HepG2 (cell line): ENCODE data around the gene FASTKD1. TPM values are rescaled to one million over a fixed set of nuclear protein-coding genes. Genes with fewer than 3 reads are reported as not detected.

Experiments
- ATAC-seq: fragments of 200-7000 bp; cut with Tn5 transposase; 3 replicates; pipeline ENCODE4 v1.9.1; 2020; ENCODE audit warnings: mild to moderate bottlenecking, moderate library complexity
- BruUV-seq: library from RNA; stranded (reverse); fragments of 400-500 nt; replicated peaks from 2 replicates; lab custom pipeline; 2021; lab: Mats Ljungman, UMichigan
- CTCF ChIA-PET: fragments of 300-600 bp; formaldehyde crosslinking; extraction: SDS; loops from one replicate; lab custom pipeline; 2021; ENCODE audit warnings: low total read pairs, inconsistent platforms, low intra/inter-chr PET ratio; lab: Yijun Ruan, JAX
- POLR2A ChIA-PET: fragments of 350-600 bp; sonication (Branson Sonifier 250); formaldehyde crosslinking; loops from one replicate; lab custom pipeline; 2020; ENCODE audit warnings: antibody characterized with exemption, inconsistent platforms; lab: Yijun Ruan, JAX
- DNase-seq: peaks from one replicate; pipeline ENCODE4 v3.0.0-alpha.2; 2015; ENCODE audit warnings: low spot score
- FAIRE-seq: peaks from 3 replicates; lab custom pipeline; 2011; peaks lifted over from hg19 to GRCh38; lab: Jason Lieb, UNC
- H2AFZ ChIP-seq: one replicate; pipeline ENCODE4 v1.6.1; 2011; ENCODE audit warnings: low read length, inconsistent platforms
- H3K27ac ChIP-seq: fragments of 300-600 bp; 3 replicates; pipeline ENCODE4 v1.8.0; 2011; ENCODE audit warnings: mixed run types, mild to moderate bottlenecking, mixed read lengths, low read length, inconsistent platforms; ENCODE audit not compliant: insufficient read depth; ENCODE audit errors: extremely low read length
- H3K27me3 ChIP-seq, 2 experiments: fragments of 200-600 bp in 1 of 2; 2 replicates in 1 of 2; 3 replicates in 1 of 2; pipeline versions ENCODE4 v1.6.0 to v1.8.0; 2011; ENCODE audit warnings: low read length in 2 of 2, mild to moderate bottlenecking in 2 of 2, moderate library complexity in 2 of 2, inconsistent platforms in 1 of 2; ENCODE audit not compliant: insufficient read depth in 2 of 2, control insufficient read depth in 1 of 2
- H3K36me3 ChIP-seq, 2 experiments: fragments of 200-600 bp in 1 of 2; replicated peaks in 1 of 2; 2 replicates in 1 of 2; 3 replicates in 1 of 2; pipeline versions ENCODE4 v1.5.1 to v1.8.0; 2011; ENCODE audit warnings: low read length in 2 of 2, inconsistent platforms in 1 of 2; ENCODE audit not compliant: insufficient read depth in 2 of 2, control insufficient read depth in 1 of 2
- H3K4me1 ChIP-seq: 2 replicates; pipeline ENCODE4 v1.5.1; 2012; ENCODE audit warnings: low read length, inconsistent platforms; ENCODE audit not compliant: insufficient read depth
- H3K4me2 ChIP-seq: 2 replicates; pipeline ENCODE4 v1.6.0; 2011; ENCODE audit warnings: low read depth, low read length, inconsistent platforms
- H3K4me3 ChIP-seq, 3 experiments: fragments of 200-600 bp in 1 of 3; sonication (generic), shearing (Covaris generic) in 1 of 3; replicated peaks in 1 of 3; 2 replicates each; pipeline ENCODE4 v1.5.1; 2011 to 2016; ENCODE audit warnings: low read length in 3 of 3, inconsistent platforms in 2 of 3, low read depth in 2 of 3, mild to moderate bottlenecking in 2 of 3, control low read depth in 1 of 3, mixed read lengths in 1 of 3; ENCODE audit not compliant: insufficient read depth in 1 of 3
- H3K79me2 ChIP-seq: one replicate; pipeline ENCODE4 v1.6.1; 2011; ENCODE audit warnings: low read length, inconsistent platforms; ENCODE audit not compliant: insufficient read depth
- H3K9ac ChIP-seq: 2 replicates; pipeline ENCODE4 v1.6.0; 2011; ENCODE audit warnings: mild to moderate bottlenecking, low read depth, low read length, inconsistent platforms; ENCODE audit not compliant: insufficient read depth
- H3K9me3 ChIP-seq: 2 replicates; pipeline ENCODE4 v1.5.1; 2012; ENCODE audit warnings: mild to moderate bottlenecking, low read length
- H4K20me1 ChIP-seq: 2 replicates; pipeline ENCODE4 v1.6.0; 2011; ENCODE audit warnings: inconsistent platforms, mild to moderate bottlenecking, low read length, moderate library complexity; ENCODE audit not compliant: insufficient read depth
- BORCS8-MEF2B ChIP-seq: sonication (generic); formaldehyde crosslinking; IDR thresholded peaks from 2 replicates; pipeline ENCODE4 v1.8.0; 2022; ENCODE audit warnings: mild to moderate bottlenecking, missing genetic modification reagents
- CEBPB ChIP-seq: IDR thresholded peaks from 2 replicates; pipeline ENCODE4 v1.6.1; 2011; ENCODE audit warnings: low read depth, low read length, improper control_type of control experiment, borderline replicate concordance
- MED8 ChIP-seq: sonication (generic); formaldehyde crosslinking; IDR thresholded peaks from 2 replicates; pipeline ENCODE4 v1.8.1; 2023; ENCODE audit warnings: mild to moderate bottlenecking, missing genetic modification reagents; ENCODE audit not compliant: insufficient replicate concordance
- PRDM10 ChIP-seq: sonication (generic); formaldehyde crosslinking; IDR thresholded peaks from 2 replicates; pipeline ENCODE4 v1.4.0; 2020; ENCODE audit warnings: low read depth, missing genetic modification reagents
- SNRNP70 ChIP-seq: fragments of 200-400 bp; formaldehyde crosslinking; IDR thresholded peaks from 2 replicates; pipeline ENCODE4 v1.6.1; 2017; ENCODE audit warnings: mild to moderate bottlenecking, low read depth, low read length, moderate library complexity
- TBL1XR1 ChIP-seq: fragments of 150-350 bp; IDR thresholded peaks from 2 replicates; pipeline ENCODE4 v1.6.1; 2014; ENCODE audit warnings: borderline replicate concordance, low read length; ENCODE audit not compliant: partially characterized antibody
- ZNF234 ChIP-seq: sonication (generic); formaldehyde crosslinking; conservative IDR thresholded peaks from 2 replicates; pipeline ENCODE4 v1.5.1; 2020; ENCODE audit warnings: mild to moderate bottlenecking, missing genetic modification reagents
- ZNF317 ChIP-seq: sonication (generic); formaldehyde crosslinking; IDR thresholded peaks from 2 replicates; pipeline ENCODE4 v1.5.0; 2020; ENCODE audit warnings: mild to moderate bottlenecking, missing genetic modification reagents
- ZNF629 ChIP-seq: sonication (generic); formaldehyde crosslinking; conservative IDR thresholded peaks from 2 replicates; pipeline ENCODE4 v1.5.0; 2020; ENCODE audit warnings: missing genetic modification reagents
- ZNF839 ChIP-seq: sonication (generic); formaldehyde crosslinking; IDR thresholded peaks from 2 replicates; pipeline ENCODE4 v1.4.0; 2020; ENCODE audit warnings: missing genetic modification reagents, mild to moderate bottlenecking, borderline replicate concordance
- WGBS: methylation state at CpG from one replicate; pipeline ENCODE4 v1.1.6; 2017; ENCODE audit warnings: low lambda C conversion rate; 5-methylcytosine and 5-hydroxymethylcytosine counted together
- in situ Hi-C: cut with HindIII; loops from 2 replicates; pipeline ENCODE4 v1.10.0; 2017; ENCODE audit warnings: low pct_unique_long_range_greater_than_20kb; ENCODE audit not compliant: extremely low pct_ligation_motif_present
- intact Hi-C: fragments of 100-400 bp; cut with micrococcal nuclease; formaldehyde crosslinking; loops from one replicate; pipeline ENCODE4 v1.10.0; 2022; ENCODE audit not compliant: unreplicated experiment
- polyA plus RNA-seq, 8 experiments: library from polyadenylated mRNA; depleted of rRNA in 3 of 8; stranded (reverse) in 7 of 8; unstranded in 1 of 8; fragments of >200 nt; fragmentation: Illumina TruSeq in 4 of 8; extraction: Trizol in 4 of 8; gene quantifications; 2 replicates each; pipeline versions ENCODE4 v1.2.1 to v1.2.3, GENCODE V29; 2011 to 2016; ENCODE audit warnings: low read depth in 4 of 8, missing spikeins in 1 of 8, mixed read lengths in 1 of 8; ENCODE audit not compliant: insufficient read depth in 1 of 8
- total RNA-seq, 5 experiments: library from RNA; depleted of rRNA; stranded (reverse); fragments of >200 nt; fragmentation: Illumina TruSeq; extraction: Trizol; gene quantifications; 2 replicates each; pipeline ENCODE4 v1.2.3, GENCODE V29; 2016; ENCODE audit warnings: low read depth in 1 of 5
- TF ChIP-seq, protein P1 (sequence below): sonication (generic); formaldehyde crosslinking; IDR thresholded peaks from 2 replicates; pipeline ENCODE4 v1.4.0; 2020; ENCODE audit warnings: mild to moderate bottlenecking, missing genetic modification reagents
- TF ChIP-seq, protein P2 (sequence below): sonication (generic); formaldehyde crosslinking; IDR thresholded peaks from 2 replicates; pipeline ENCODE4 v1.5.1; 2020; ENCODE audit warnings: mild to moderate bottlenecking, missing genetic modification reagents, moderate library complexity

Gene FASTKD1
- total and polyA plus RNA-seq, 2 of the 13 experiments (the other 11 are each of a cell fraction or from before 2014, with no cell fraction given), result 35.0 to 38.0 TPM

DNA sequence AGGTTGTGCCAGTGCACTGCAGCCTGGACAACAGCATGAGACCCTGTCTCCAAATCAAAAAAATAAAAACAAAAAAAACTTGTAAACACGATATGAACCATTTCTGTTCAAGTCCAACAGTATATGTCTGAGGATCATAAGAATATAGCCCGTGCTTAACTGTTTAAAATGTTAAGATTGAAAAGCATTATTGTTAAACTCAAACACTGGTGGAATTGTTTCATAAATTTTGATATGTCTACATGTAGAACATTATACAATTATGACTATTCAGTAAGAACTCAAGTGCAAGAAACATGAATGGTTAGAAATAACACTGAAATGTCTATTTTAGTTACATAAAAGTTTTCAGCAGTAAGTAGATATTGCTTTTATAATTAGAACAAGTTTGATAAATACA lies 40.2 kb upstream of the FASTKD1 start (continued):
- TF ChIP-seq PRDM10, result no peak

- WGBS, result 86% methylated on average over 2 of the region's 2 CpGs
- POLR2A ChIA-PET, result no interaction called here
These were observed 35.6 kb upstream of the FASTKD1 start for GRCh38 chr2:169609264-169609663.

GRCh38 chr2:169599568-169599967 lies 25.9 kb upstream of the FASTKD1 start:
- Histone ChIP-seq H4K20me1 (peaks cover 21% of the 10 kb centered on the region), H3K9ac (no peak overlapping the region), H3K4me2 (no peak overlapping the region), H3K4me1 (no peaks in the 10 kb centered on the region), H3K79me2 (peaks cover 93% of the 10 kb centered on the region), H3K27me3 (no peaks in the 10 kb centered on the region), H3K27ac (no peak overlapping the region), H3K9me3 (no peaks in the 10 kb centered on the region), H3K4me3 (no peak overlapping the region), H2AFZ (no peak overlapping the region), H3K36me3 (peaks cover 0 to 15% of the 10 kb centered on the region in 2 experiments; a peak in 4 of 5 replicates)
- no peak for ATAC-seq
- no peak for DNase-seq
- intact Hi-C loops, result no loop called here
- in situ Hi-C loops, result no loop called here
- ChIA-PET POLR2A (interaction anchor here (0.9 kb wide), 1 partner anchor 14 kb away, joined by 3 read pairs; no protein-coding TSS in a partner anchor), CTCF (no interaction called here)
- BruUV-seq, result no TSS peak
- no peak for FAIRE-seq
- TF ChIP-seq ZNF629 (CRISPR knock-in tag) (no peak), BORCS8-MEF2B (no peak), SNRNP70 (no peak), MED8 (CRISPR knock-in tag) (no peak), ZNF317 (CRISPR knock-in tag) (no peak), TBL1XR1 (no peak), ZNF234 (no peak)
- TF ChIP-seq, protein P1, sequence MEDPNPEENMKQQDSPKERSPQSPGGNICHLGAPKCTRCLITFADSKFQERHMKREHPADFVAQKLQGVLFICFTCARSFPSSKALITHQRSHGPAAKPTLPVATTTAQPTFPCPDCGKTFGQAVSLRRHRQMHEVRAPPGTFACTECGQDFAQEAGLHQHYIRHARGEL (CRISPR knock-in tag), result no peak
- TF ChIP-seq, protein P2, sequence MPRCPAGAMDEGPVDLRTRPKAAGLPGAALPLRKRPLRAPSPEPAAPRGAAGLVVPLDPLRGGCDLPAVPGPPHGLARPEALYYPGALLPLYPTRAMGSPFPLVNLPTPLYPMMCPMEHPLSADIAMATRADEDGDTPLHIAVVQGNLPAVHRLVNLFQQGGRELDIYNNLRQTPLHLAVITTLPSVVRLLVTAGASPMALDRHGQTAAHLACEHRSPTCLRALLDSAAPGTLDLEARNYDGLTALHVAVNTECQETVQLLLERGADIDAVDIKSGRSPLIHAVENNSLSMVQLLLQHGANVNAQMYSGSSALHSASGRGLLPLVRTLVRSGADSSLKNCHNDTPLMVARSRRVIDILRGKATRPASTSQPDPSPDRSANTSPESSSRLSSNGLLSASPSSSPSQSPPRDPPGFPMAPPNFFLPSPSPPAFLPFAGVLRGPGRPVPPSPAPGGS (CRISPR knock-in tag), result no peak

More at GRCh38 chr2:169609264-169609663, 35.6 kb upstream of the FASTKD1 start:
- ATAC-seq (no peak), DNase-seq (no peak), FAIRE-seq (no peak)
- no peak overlapping the region for H3K9ac ChIP-seq
- H3K27me3 ChIP-seq, result no peaks in the 10 kb centered on the region
- H4K20me1 ChIP-seq, result no peaks in the 10 kb centered on the region; the same call in 1 of the 2 replicates
- no peak for TF ChIP-seq ZNF839 (CRISPR knock-in tag)
- peak; percentile 42; the same call in 1 of the 2 replicates for TF ChIP-seq CEBPB
- TSS peak; percentile 25 for BruUV-seq
- H3K36me3 ChIP-seq, result peaks cover 18 to 79% of the 10 kb centered on the region in 2 experiments
- CTCF ChIA-PET, result no interaction called here
- H2AFZ ChIP-seq, result no peak overlapping the region
- H3K4me3 ChIP-seq, result no peak overlapping the region
- in situ Hi-C loops (no loop called here), intact Hi-C loops (no loop called here)
- H3K9me3 ChIP-seq, result no peaks in the 10 kb centered on the region
- no peak overlapping the region for H3K4me2 ChIP-seq
- H3K27ac ChIP-seq, result no peak overlapping the region
- no peaks in the 10 kb centered on the region for H3K4me1 ChIP-seq
- H3K79me2 ChIP-seq, result peaks cover under 1% of the 10 kb centered on the region
